CD8-positive, alpha-beta memory T cell (primary cell): ENCODE data around the gene CTNNA1. TPM values are rescaled to one million over a fixed set of nuclear protein-coding genes. Genes with fewer than 3 reads are reported as not detected.

Experiments used
- CTCF ChIA-PET: fragments of 350-600 bp; sonication (Branson Sonifier 250); formaldehyde crosslinking; loops from one replicate; lab custom pipeline; 2021; ENCODE audit warnings: antibody characterized with exemption; lab: Charles Lee
- POLR2A ChIA-PET: fragments of 350-600 bp; sonication (Branson Sonifier 250); formaldehyde crosslinking; loops from one replicate; lab custom pipeline; 2021; ENCODE audit warnings: antibody characterized with exemption; lab: Charles Lee
- DNase-seq, 5 donors: peaks; one replicate each; pipeline versions ENCODE4 v3.0.0 to v3.0.0-alpha.2; 2020 to 2022; ENCODE audit warnings: mixed read lengths in 1 of 5
- H3K27ac ChIP-seq: one replicate; pipeline ENCODE4 v1.7.0; 2013; ENCODE audit warnings: low read depth, mild to moderate bottlenecking, low read length, moderate library complexity
- H3K27me3 ChIP-seq: 2 replicates; pipeline ENCODE4 v1.7.0; 2013; ENCODE audit warnings: low read length, mild to moderate bottlenecking; ENCODE audit not compliant: insufficient read depth, poor library complexity, severe bottlenecking
- H3K36me3 ChIP-seq: 2 replicates; pipeline ENCODE4 v1.7.0; 2013; ENCODE audit warnings: mild to moderate bottlenecking, low read length, moderate library complexity; ENCODE audit not compliant: insufficient read depth
- H3K4me1 ChIP-seq: 2 replicates; pipeline ENCODE4 v1.7.0; 2013; ENCODE audit warnings: mild to moderate bottlenecking, low read length, moderate library complexity; ENCODE audit not compliant: insufficient read depth
- H3K4me3 ChIP-seq: 2 replicates; pipeline ENCODE4 v1.7.0; 2013; ENCODE audit warnings: mild to moderate bottlenecking, low read length
- H3K9me3 ChIP-seq: 2 replicates; pipeline ENCODE4 v1.7.0; 2013; ENCODE audit warnings: mild to moderate bottlenecking, low read length
- H3K27ac Mint-ChIP-seq, 8 donors: one replicate each; pipeline ENCODE4 v1.8.0; 2020 to 2021; ENCODE audit warnings: mixed read lengths in 8 of 8, mild to moderate bottlenecking in 6 of 8, inconsistent platforms in 3 of 8, moderate library complexity in 3 of 8
- H3K27me3 Mint-ChIP-seq, 2 donors: one replicate each; pipeline ENCODE4 v1.8.0; 2020 to 2021; ENCODE audit warnings: mixed read lengths in 2 of 2, mild to moderate bottlenecking in 1 of 2, moderate library complexity in 1 of 2
- H3K36me3 Mint-ChIP-seq, 3 donors: one replicate each; pipeline ENCODE4 v1.8.0; 2020 to 2021; ENCODE audit warnings: mixed read lengths in 3 of 3, inconsistent platforms in 1 of 3, mild to moderate bottlenecking in 1 of 3
- H3K4me1 Mint-ChIP-seq, 3 donors: one replicate each; pipeline ENCODE4 v1.8.0; 2020 to 2021; ENCODE audit warnings: mixed read lengths in 3 of 3, inconsistent platforms in 1 of 3, mild to moderate bottlenecking in 1 of 3
- H3K4me3 Mint-ChIP-seq, 7 donors: one replicate each; pipeline ENCODE4 v1.8.0; 2020 to 2021; ENCODE audit warnings: mixed read lengths in 7 of 7, mild to moderate bottlenecking in 6 of 7, moderate library complexity in 4 of 7, inconsistent platforms in 2 of 7
- H3K9me3 Mint-ChIP-seq, 5 donors: one replicate each; pipeline ENCODE4 v1.8.0; 2020 to 2022; ENCODE audit warnings: mixed read lengths in 5 of 5, mild to moderate bottlenecking in 3 of 5, moderate library complexity in 2 of 5, inconsistent platforms in 1 of 5
- polyA plus RNA-seq: library from polyadenylated mRNA; unstranded; fragments of 300-500 nt; fragmentation: Illumina TruSeq; gene quantifications from one replicate; pipeline ENCODE4 v1.2.3, GENCODE V29; 2021
- total RNA-seq, 2 experiments: library from RNA; stranded (reverse); gene quantifications; one replicate each; pipeline ENCODE4 v1.2.3, GENCODE V29; 2021

The CTNNA1 gene
- total and polyA plus RNA-seq, 3 experiments from 2014 or later = 6.5 to 97.2 (median 89.0) TPM

GRCh38 chr5:138849882-138850281 is 96.7 kb downstream of the CTNNA1 start:
- Mint-ChIP-seq H3K9me3 (no peaks in the 10 kb centered on the region), H3K4me3 (no peak overlapping the region), H3K4me1 (peaks cover 12 to 37% (median 16%) of the 10 kb centered on the region in 3 donors), H3K27me3 (peaks cover 0 to 2% of the 10 kb centered on the region in 2 donors), H3K36me3 (peaks cover 0 to 4% (median 1%) of the 10 kb centered on the region in 3 donors), H3K27ac (no peak overlapping the region)
- Histone ChIP-seq H3K27ac (no peak overlapping the region), H3K4me1 (no peaks in the 10 kb centered on the region), H3K9me3 (no peaks in the 10 kb centered on the region), H3K36me3 (no peaks in the 10 kb centered on the region), H3K4me3 (no peak overlapping the region), H3K27me3 (no peaks in the 10 kb centered on the region)
- ChIA-PET POLR2A (no interaction called here), CTCF (no interaction called here)
- DNase-seq = no peak

DNA sequence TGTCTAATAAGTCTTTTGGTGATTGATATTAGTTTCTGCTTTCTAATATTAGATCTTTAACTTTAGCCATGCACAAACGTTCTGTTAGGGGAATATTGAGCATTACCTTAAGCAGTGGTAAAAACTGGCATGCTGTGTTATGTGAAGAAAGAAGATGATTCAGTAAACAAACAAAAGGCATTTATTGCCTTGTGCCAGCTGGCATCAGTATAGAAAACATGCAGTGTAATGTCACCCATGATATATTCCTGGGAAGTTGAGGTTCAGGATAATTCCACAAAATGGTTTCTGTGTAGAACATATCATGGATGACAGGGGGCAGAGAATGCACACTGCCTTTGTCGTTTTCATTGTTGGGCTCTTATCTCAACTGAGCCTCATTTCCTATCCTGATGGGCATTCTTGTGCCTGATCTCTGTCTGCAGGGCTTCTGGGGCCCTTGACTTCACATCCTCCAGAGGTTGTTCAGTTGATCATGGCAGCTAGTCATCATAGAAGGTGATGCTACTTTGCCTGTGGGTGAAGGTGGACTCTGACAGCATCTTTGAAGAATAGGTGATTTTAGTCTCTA is 97.7 kb downstream of the CTNNA1 start:
- POLR2A ChIA-PET = no interaction called here

DNA sequence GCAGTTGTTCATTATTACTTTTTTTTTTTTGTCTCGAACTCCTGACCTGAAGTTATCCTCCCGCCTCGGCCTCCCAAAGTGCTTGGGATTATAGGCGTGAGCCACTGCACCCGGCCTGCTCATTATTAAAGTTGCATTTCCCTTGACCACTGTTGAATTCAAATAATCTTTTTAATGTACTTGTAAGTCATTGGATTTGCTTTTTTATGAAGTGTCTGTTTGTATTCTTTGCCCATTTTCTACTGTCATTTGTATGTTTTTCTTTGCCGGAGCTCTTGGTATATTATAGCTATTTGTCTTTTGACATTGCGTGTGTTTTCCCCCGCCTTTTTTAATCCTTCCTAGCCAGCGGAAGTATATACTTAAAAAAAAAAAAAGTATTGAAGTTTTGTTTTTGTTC is 99.9 kb downstream of the CTNNA1 start:
- peaks cover 0 to 1% (median 0%) of the 10 kb centered on the region in 3 donors for H3K36me3 Mint-ChIP-seq

More for the DNA sequence above, 97.7 kb downstream of the CTNNA1 start:
- no peaks in the 10 kb centered on the region for H3K36me3 ChIP-seq
- H3K4me3 Mint-ChIP-seq = no peak overlapping the region
- no peaks in the 10 kb centered on the region for H3K27me3 ChIP-seq
- no peak overlapping the region for H3K27ac Mint-ChIP-seq
- H3K27ac ChIP-seq = no peak overlapping the region
- CTCF ChIA-PET = no interaction called here
- peaks cover 12 to 37% (median 16%) of the 10 kb centered on the region in 3 donors for H3K4me1 Mint-ChIP-seq
- H3K4me1 ChIP-seq = no peaks in the 10 kb centered on the region
- H3K9me3 ChIP-seq = no peaks in the 10 kb centered on the region
- no peak for DNase-seq
- peaks cover 0 to 1% (median 0%) of the 10 kb centered on the region in 3 donors for H3K36me3 Mint-ChIP-seq
- H3K27me3 Mint-ChIP-seq = peaks cover 0 to 3% of the 10 kb centered on the region in 2 donors
- no peaks in the 10 kb centered on the region for H3K9me3 Mint-ChIP-seq
- no peak overlapping the region for H3K4me3 ChIP-seq

DNA sequence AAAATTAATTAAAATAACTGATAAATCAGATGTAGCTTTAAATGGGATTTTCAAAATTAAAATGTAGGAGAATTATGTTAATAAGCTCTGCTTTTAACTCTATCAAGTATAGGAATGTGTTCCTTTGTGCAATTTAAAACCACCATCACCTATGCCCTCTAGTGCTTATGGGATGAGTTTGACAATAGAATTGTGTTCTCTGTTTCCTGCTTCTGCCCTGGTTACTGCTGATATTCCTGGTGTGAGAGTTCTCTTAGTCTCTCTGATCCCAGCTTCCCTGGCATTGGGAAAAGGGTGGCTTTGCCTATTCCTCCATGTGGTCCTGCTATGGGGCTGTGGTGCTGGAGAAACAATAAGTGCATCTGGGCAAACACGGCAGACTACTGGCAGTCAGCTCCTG is 113.8 kb downstream of the CTNNA1 start:
- ChIA-PET POLR2A (no interaction called here), CTCF (interaction anchor here (1.8 kb wide), 1 partner anchor 110 kb away, joined by 3 read pairs; no protein-coding TSS in a partner anchor)

More for the DNA sequence above, 99.9 kb downstream of the CTNNA1 start:
- Mint-ChIP-seq H3K4me1 (peaks cover 12 to 29% (median 13%) of the 10 kb centered on the region in 3 donors), H3K4me3 (peak overlapping the region in 3 of 7 donors; percentile 1 to 43 (median 17)), H3K27me3 (peaks cover 0 to 3% of the 10 kb centered on the region in 2 donors), H3K27ac (no peak overlapping the region), H3K9me3 (no peaks in the 10 kb centered on the region)
- H3K27me3 ChIP-seq = no peaks in the 10 kb centered on the region
- no peaks in the 10 kb centered on the region for H3K4me1 ChIP-seq
- no peaks in the 10 kb centered on the region for H3K9me3 ChIP-seq
- no peaks in the 10 kb centered on the region for H3K36me3 ChIP-seq
- ChIA-PET CTCF (no interaction called here), POLR2A (interaction anchor here (0.7 kb wide), 1 partner anchor 196 kb away, joined by 3 read pairs; no protein-coding TSS in a partner anchor)
- no peak overlapping the region for H3K4me3 ChIP-seq
- DNase-seq = no peak
- H3K27ac ChIP-seq = no peak overlapping the region

GRCh38 chr5:138869038-138869437 is 115.8 kb downstream of the CTNNA1 start:
- Histone ChIP-seq H3K36me3 (no peaks in the 10 kb centered on the region), H3K4me3 (no peak overlapping the region), H3K27ac (no peak overlapping the region), H3K4me1 (no peaks in the 10 kb centered on the region), H3K9me3 (no peaks in the 10 kb centered on the region), H3K27me3 (no peaks in the 10 kb centered on the region)
- POLR2A ChIA-PET = no interaction called here
- Mint-ChIP-seq H3K27me3 (peaks cover 5 to 8% of the 10 kb centered on the region in 2 donors), H3K9me3 (peaks cover 0 to 5% (median 3%) of the 10 kb centered on the region in 5 donors), H3K36me3 (peaks cover 0 to 6% (median 1%) of the 10 kb centered on the region in 3 donors), H3K27ac (no peak overlapping the region), H3K4me3 (no peak overlapping the region), H3K4me1 (peaks cover 0 to 8% (median 7%) of the 10 kb centered on the region in 3 donors)
- CTCF ChIA-PET = no interaction called here
- DNase-seq = no peak

More for the DNA sequence above, 113.8 kb downstream of the CTNNA1 start:
- no peak overlapping the region for H3K4me3 ChIP-seq
- H3K36me3 Mint-ChIP-seq = peaks cover 5 to 26% (median 5%) of the 10 kb centered on the region in 3 donors
- no peaks in the 10 kb centered on the region for H3K27me3 ChIP-seq
- H3K27ac ChIP-seq = no peak overlapping the region
- H3K9me3 ChIP-seq = no peaks in the 10 kb centered on the region
- no peak for DNase-seq
- peaks cover 5 to 7% of the 10 kb centered on the region in 2 donors for H3K27me3 Mint-ChIP-seq
- H3K4me1 ChIP-seq = no peaks in the 10 kb centered on the region
- no peak overlapping the region for H3K4me3 Mint-ChIP-seq
- no peak overlapping the region for H3K27ac Mint-ChIP-seq
- H3K4me1 Mint-ChIP-seq = peaks cover 0 to 7% (median 7%) of the 10 kb centered on the region in 3 donors
- peaks cover 5 to 18% (median 14%) of the 10 kb centered on the region in 5 donors for H3K9me3 Mint-ChIP-seq
- no peaks in the 10 kb centered on the region for H3K36me3 ChIP-seq

DNA sequence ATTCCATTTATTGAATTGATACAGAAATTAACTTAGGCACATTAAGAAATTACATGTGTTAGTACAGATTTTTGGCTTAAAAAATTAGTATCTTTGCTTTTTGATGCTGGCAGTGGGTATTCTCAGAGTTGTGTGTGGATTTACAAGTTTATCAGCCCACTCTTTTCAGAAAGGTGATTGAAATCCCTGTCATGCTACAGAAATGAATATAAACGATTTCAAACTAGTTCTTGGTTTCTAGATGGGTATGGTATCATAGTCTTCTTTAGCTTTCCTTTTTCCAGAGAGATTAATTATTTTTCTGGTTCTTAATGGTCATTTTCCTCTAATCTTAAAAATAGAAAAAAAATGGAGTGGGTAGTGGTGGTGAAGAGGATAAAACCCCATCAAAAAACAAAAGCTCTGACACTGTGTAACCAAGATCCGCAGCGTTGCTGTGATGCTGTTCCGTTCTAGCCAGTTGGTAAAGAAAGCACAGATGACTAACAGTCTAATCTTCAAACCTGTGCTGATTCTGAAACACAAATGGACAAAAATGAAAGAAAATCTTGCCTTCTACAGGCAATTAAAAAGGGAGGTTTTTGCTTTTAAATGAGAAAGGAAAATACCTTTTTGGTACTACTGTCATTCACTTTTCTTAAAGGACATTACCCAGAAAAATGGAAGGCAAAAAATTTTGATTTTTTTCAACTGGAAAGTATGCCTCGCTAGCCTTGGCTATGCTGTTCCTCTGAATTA is 116.7 kb downstream of the CTNNA1 start:
- no peaks in the 10 kb centered on the region for H3K9me3 ChIP-seq
- no peak for DNase-seq
- Mint-ChIP-seq H3K36me3 (no peaks in the 10 kb centered on the region), H3K4me1 (peaks cover 0 to 8% (median 7%) of the 10 kb centered on the region in 3 donors), H3K4me3 (no peak overlapping the region), H3K9me3 (peaks cover 0 to 3% (median 0%) of the 10 kb centered on the region in 5 donors), H3K27me3 (peaks cover 5 to 8% of the 10 kb centered on the region in 2 donors), H3K27ac (no peak overlapping the region)
- H3K4me1 ChIP-seq = no peaks in the 10 kb centered on the region
- no peak overlapping the region for H3K27ac ChIP-seq
- ChIA-PET POLR2A (no interaction called here), CTCF (no interaction called here)
- H3K27me3 ChIP-seq = no peaks in the 10 kb centered on the region
- no peaks in the 10 kb centered on the region for H3K36me3 ChIP-seq
- no peak overlapping the region for H3K4me3 ChIP-seq

- Mint-ChIP-seq H3K4me1 (peaks cover 0 to 8% (median 7%) of the 10 kb centered on the region in 3 donors), H3K9me3 (no peaks in the 10 kb centered on the region), H3K27me3 (peaks cover 5% of the 10 kb centered on the region in 2 donors), H3K4me3 (no peak overlapping the region), H3K27ac (no peak overlapping the region), H3K36me3 (no peaks in the 10 kb centered on the region)
- ChIA-PET POLR2A (no interaction called here), CTCF (no interaction called here)
- H3K27me3 ChIP-seq = no peaks in the 10 kb centered on the region
- no peak overlapping the region for H3K4me3 ChIP-seq
- no peak overlapping the region for H3K27ac ChIP-seq
- H3K9me3 ChIP-seq = no peaks in the 10 kb centered on the region
- no peak for DNase-seq
- no peaks in the 10 kb centered on the region for H3K4me1 ChIP-seq
- no peaks in the 10 kb centered on the region for H3K36me3 ChIP-seq
Measured at GRCh38 chr5:138870611-138871010, 117.4 kb downstream of the CTNNA1 start.

- no peak overlapping the region for H3K27ac Mint-ChIP-seq
- Histone ChIP-seq H3K9me3 (no peaks in the 10 kb centered on the region), H3K36me3 (no peaks in the 10 kb centered on the region), H3K4me1 (no peaks in the 10 kb centered on the region), H3K27ac (no peak overlapping the region), H3K4me3 (no peak overlapping the region), H3K27me3 (no peaks in the 10 kb centered on the region)
- H3K4me1 Mint-ChIP-seq = peaks cover 0 to 8% (median 7%) of the 10 kb centered on the region in 3 donors
- peaks cover 5% of the 10 kb centered on the region in 2 donors for H3K27me3 Mint-ChIP-seq
- H3K4me3 Mint-ChIP-seq = no peak overlapping the region
- H3K36me3 Mint-ChIP-seq = no peaks in the 10 kb centered on the region
- no peaks in the 10 kb centered on the region for H3K9me3 Mint-ChIP-seq
- CTCF ChIA-PET = no interaction called here
- POLR2A ChIA-PET = no interaction called here
- DNase-seq = no peak
Measured at GRCh38 chr5:138872841-138873465, 119.7 kb downstream of the CTNNA1 start.
